BJ (cell line): ENCODE measurements around the gene SPESP1. TPM values are rescaled to one million over a fixed set of nuclear protein-coding genes. Genes with fewer than 3 reads are reported as not detected.
A peak's percentile ranks its signal among the peaks of the same experiment; 100 is the strongest.

Source experiments
- CTCF ChIA-PET: fragments of 350-600 bp; formaldehyde crosslinking; extraction: SDS; loops from one replicate; lab custom pipeline; 2021; ENCODE audit warnings: antibody characterized with exemption, inconsistent platforms; lab: Yijun Ruan, JAX
- POLR2A ChIA-PET: fragments of 300-600 bp; sonication (Branson Sonifier 250); formaldehyde crosslinking; extraction: SDS; loops from one replicate; lab custom pipeline; 2021; ENCODE audit warnings: antibody characterized with exemption; lab: Charles Lee
- DNase-seq: peaks from one replicate; pipeline ENCODE4 v3.0.0-alpha.2; 2011; ENCODE audit warnings: low read depth
- H3K27me3 ChIP-seq: 2 replicates; pipeline ENCODE4 v1.6.0; 2011; ENCODE audit warnings: low read length; ENCODE audit not compliant: control insufficient read depth, insufficient read depth
- H3K36me3 ChIP-seq: 2 replicates; pipeline ENCODE4 v1.5.1; 2011; ENCODE audit warnings: low read length; ENCODE audit not compliant: control insufficient read depth, insufficient read depth
- H3K4me3 ChIP-seq: 2 replicates; pipeline ENCODE4 v1.5.1; 2011; ENCODE audit warnings: low read depth, mild to moderate bottlenecking, control low read depth, low read length
- CTCF ChIP-seq: IDR thresholded peaks from 2 replicates; pipeline ENCODE4 v1.5.1; 2011; ENCODE audit warnings: low read depth, mild to moderate bottlenecking, control low read depth, inconsistent platforms, low read length, moderate library complexity; ENCODE audit not compliant: insufficient read depth
- polyA minus RNA-seq: library from RNA; depleted of rRNA, polyadenylated mRNA; stranded (reverse); fragments of >200 nt; gene quantifications from 2 replicates; pipeline ENCODE4 v1.2.3, GENCODE V29; 2011; rRNA and poly(A)+ RNA removed
- polyA plus RNA-seq: library from polyadenylated mRNA; depleted of rRNA; stranded (reverse); fragments of >200 nt; gene quantifications from 2 replicates; pipeline ENCODE4 v1.2.3, GENCODE V29; 2011; rRNA removed

Gene SPESP1
- polyA plus RNA-seq (7.5 and 11.7 TPM in 2 replicates), polyA minus RNA-seq (2.2 and 6.3 TPM in 2 replicates)

- POLR2A ChIA-PET: no interaction called here
- no peaks in the 10 kb centered on the region; the same call in 1 of the 2 replicates for H3K27me3 ChIP-seq
- H3K36me3 ChIP-seq: no peaks in the 10 kb centered on the region
- CTCF ChIA-PET: no interaction called here
- TF ChIP-seq CTCF: no peak
- DNase-seq: peak; percentile 10
- peak within 1 kb of the TSS; percentile 67 for H3K4me3 ChIP-seq
Measured at GRCh38 chr15:68930268-68931022, at the start of gene SPESP1. TSS of gene SPESP1 (plus strand) at chr15:68930525. CDS start at chr15:68930654, 129 bp downstream.

GRCh38 chr15:68885070-68885469, 45.3 kb upstream of the SPESP1 start:
- Histone ChIP-seq H3K36me3 (no peaks in the 10 kb centered on the region), H3K4me3 (no peak overlapping the region), H3K27me3 (peaks cover 10% of the 10 kb centered on the region)
- ChIA-PET CTCF (interaction anchor here (1.4 to 5.1 kb wide), 4 partner anchors 9 to 211 kb away, joined by 3 to 33 read pairs (median 4); no protein-coding TSS in a partner anchor), POLR2A (no interaction called here)
- TF ChIP-seq CTCF: no peak
- no peak for DNase-seq

GRCh38 chr15:68887120-68887519, 43.2 kb upstream of the SPESP1 start:
- POLR2A ChIA-PET: no interaction called here
- peaks cover 10% of the 10 kb centered on the region for H3K27me3 ChIP-seq
- CTCF ChIA-PET: interaction anchor here (0.6 to 5.1 kb wide), 4 partner anchors 11 to 213 kb away, joined by 3 to 33 read pairs (median 4); no protein-coding TSS in a partner anchor
- H3K4me3 ChIP-seq: no peak overlapping the region
- DNase-seq: no peak
- no peaks in the 10 kb centered on the region for H3K36me3 ChIP-seq
- no peak for TF ChIP-seq CTCF

- ChIA-PET CTCF (interaction anchor here (1.0 to 5.1 kb wide), 2 partner anchors 12 to 37 kb away, joined by 3 to 33 read pairs; no protein-coding TSS in a partner anchor), POLR2A (no interaction called here)
- H3K4me3 ChIP-seq: no peak overlapping the region
- no peak for TF ChIP-seq CTCF
- no peak for DNase-seq
- peaks cover 10% of the 10 kb centered on the region for H3K27me3 ChIP-seq
- no peaks in the 10 kb centered on the region for H3K36me3 ChIP-seq
Measured at GRCh38 chr15:68887819-68888218, 42.5 kb upstream of the SPESP1 start.

- DNase-seq: no peak
- no peak overlapping the region for H3K4me3 ChIP-seq
- CTCF ChIA-PET: interaction anchor here (1.0 to 5.1 kb wide), 2 partner anchors 13 to 36 kb away, joined by 3 to 33 read pairs; no protein-coding TSS in a partner anchor
- H3K27me3 ChIP-seq: peaks cover 10% of the 10 kb centered on the region
- POLR2A ChIA-PET: interaction anchor here (0.6 to 0.7 kb wide), 2 partner anchors 13 to 659 kb away, joined by 3 to 5 read pairs; partner anchors contain the start of gene CLN6
- TF ChIP-seq CTCF: no peak
- H3K36me3 ChIP-seq: no peaks in the 10 kb centered on the region
Measured at GRCh38 chr15:68888419-68888818, 41.9 kb upstream of the SPESP1 start.
